GM21526 (cell line): ENCODE measurements around the gene VSTM1.
"Not testable (repeated sequence)": the region's sequence is repeated elsewhere in the genome, so short reads cannot be mapped to it uniquely, and the experiment has no call there.

Experiments used
- ATAC-seq: cut with Tn5 transposase; IDR thresholded peaks from one replicate; pipeline ENCODE4 v1.9.1; 2021; ENCODE audit warnings: moderate library complexity; ENCODE audit not compliant: unreplicated experiment, low FRiP score

Gene VSTM1

DNA sequence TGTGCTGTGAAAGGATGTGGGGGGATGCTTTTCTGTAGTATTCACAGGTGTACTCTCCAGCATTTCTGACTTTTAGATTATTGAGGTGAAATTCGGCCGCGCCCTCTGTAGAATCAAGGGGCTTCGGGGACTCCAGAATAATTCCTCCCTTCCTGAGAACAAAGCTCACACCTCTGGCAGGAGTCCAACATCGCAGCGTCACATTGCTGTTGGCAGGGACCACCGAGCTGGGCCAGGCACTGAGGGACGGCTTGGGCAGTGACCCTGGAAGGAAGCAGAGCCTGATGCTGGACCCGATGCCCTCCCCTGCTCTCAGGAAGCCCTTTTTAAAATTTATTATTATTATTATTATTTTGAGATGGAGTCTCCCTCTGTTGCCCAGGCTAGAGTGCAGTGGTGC, 11.2 kb upstream of the VSTM1 start:
- no peak for ATAC-seq

DNA sequence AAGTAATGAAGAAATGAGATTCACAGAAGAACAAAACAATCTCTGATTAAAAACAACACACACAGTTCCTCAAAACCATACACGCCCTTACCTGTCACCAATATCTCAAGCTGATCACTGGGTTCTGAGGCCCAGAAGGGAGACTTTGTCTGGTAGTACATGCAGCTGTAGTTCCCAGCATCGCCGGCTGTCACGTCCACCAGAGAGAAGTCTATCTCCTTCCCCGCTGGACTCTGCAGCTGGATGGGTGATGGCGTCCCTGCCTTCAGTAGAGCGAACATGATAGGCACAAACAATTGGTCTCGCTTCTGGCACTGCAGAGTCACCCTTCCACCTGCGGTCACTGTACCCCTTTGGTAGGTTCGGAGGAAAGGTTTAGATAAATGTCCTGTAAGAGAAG, 10.1 kb upstream of the VSTM1 start:
- no peak for ATAC-seq

DNA sequence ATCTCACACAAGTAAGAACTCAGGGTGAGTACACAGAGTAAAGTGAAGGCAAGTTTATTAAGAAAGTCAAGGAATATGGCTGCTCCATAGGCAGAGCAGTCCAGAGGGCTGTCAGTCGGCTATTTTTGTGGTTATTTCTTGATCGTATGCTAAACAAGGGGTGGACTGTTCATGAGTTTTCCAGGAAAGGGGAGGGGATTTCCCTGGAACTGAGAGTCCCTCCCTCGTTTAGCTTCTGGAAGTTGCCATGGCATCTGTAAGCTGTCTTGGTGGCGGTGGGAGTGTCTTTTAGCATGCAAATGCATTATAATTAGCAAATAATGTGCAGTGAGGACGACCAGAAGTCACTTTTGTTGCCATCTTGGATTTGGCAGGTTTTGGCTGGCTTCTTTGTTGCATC, 5.8 kb upstream of the VSTM1 start:
- ATAC-seq = no peak

- ATAC-seq = no peak
Measured at GRCh38 chr19:54062643-54063042, 1.1 kb downstream of the VSTM1 start.

- ATAC-seq = no peak
Measured at GRCh38 chr19:54047616-54048015, 16.1 kb downstream of the VSTM1 start.

DNA sequence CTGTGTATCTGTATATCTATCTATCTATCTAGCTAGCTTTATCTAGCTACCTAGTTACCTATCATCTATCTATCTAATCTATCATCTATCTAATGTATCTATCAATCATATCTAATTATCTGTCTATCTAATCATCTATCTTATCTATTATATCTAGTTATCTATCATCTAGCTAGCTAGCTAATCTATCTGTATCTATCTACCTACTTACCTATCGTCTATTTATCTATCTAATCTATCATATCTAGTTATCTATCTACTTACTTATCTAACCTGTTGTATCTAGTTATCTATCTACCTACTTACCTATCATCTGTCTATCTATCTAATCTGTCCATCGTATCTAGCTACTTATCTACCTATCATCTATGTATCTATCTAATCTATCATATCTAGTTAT, 17.9 kb downstream of the VSTM1 start:
- ATAC-seq = no peak

DNA sequence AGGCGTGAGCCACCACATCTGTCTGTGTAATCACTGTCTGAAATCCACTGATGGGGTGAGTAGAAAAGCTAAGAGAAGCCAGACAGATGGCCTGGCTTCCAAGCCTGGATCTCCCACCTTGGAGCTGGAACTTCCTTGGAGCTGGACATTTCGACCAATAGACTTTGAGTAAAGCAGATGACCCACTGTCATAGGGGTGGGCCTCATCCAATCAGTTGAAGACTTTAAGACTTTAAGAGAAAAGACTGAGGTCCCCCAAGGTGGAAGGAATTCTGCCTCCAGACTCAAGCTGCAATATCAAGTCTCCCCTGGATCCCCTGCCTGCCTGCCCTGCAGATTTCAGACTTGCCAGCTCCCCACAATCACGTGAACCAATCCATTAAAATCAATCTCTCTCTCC, 20.7 kb downstream of the VSTM1 start:
- no peak for ATAC-seq

DNA sequence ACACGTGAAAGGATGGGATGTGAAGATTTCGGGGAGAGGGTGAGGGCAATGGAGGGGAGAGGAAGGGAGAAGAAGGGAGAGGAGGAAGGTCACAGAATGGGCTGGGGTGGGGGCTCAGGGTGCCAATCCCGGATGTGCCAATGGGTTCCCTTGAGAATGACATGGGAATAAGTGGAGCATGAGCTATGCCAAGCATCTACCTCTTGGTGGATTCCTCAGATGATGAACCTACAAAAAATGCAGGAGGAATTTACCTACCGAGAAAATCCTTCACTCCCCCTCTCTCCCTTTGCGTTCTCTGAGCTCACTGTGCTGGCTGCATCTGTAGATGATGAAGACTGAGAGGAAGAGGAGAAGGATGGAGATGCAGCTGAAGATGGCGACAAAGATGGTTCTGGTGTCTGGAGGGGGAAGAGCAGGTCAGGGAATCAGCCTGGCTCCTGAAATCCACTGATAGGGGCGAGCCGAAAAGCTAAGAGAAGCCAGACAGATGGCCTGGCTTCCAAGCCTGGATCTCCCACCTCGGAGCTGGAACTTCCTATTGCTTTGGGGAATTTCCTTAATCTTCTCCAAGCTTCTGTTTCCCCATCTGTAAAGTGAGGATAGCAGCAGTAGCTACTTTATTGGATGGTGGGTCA, 21.6 kb downstream of the VSTM1 start:
- ATAC-seq = no peak

DNA sequence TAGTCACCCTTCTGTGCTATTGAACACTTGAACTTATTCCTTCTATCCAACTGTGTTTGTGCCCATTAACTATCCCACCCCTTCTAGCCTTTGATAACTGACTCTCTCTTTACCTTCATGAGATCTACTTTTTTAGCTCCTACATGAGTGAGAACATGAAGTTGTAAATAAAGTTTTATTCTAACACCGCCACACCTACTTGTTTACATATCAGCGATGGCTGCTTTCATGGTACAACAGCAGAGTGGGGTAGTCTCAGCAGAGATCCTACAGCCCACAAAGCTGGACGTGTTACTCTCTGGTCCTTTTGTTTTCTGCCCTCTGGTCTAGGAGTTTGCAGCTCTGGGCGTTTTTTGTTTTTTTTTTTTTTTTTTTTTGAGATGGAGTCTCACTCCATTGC, 23.7 kb downstream of the VSTM1 start:
- ATAC-seq = no peak

DNA sequence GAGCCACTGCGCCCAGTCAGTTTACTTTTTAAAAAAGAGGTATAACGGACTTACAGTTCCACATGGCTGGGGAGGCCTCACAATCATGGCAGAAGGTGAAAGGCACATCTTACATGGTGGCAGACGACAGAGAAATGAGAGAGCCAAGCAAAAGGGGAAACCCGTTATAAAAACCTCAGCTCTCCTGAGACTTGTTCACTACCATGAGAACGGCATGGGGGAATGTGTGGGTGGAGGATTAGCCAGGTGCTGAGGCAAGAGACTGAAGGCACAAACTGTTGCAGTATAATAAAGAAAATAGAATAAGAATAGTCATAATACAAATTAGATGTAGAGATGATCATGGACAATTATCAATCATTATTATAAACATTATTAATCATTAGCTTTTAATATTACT, 27.2 kb downstream of the VSTM1 start:
- not testable (repeated sequence) for ATAC-seq

DNA sequence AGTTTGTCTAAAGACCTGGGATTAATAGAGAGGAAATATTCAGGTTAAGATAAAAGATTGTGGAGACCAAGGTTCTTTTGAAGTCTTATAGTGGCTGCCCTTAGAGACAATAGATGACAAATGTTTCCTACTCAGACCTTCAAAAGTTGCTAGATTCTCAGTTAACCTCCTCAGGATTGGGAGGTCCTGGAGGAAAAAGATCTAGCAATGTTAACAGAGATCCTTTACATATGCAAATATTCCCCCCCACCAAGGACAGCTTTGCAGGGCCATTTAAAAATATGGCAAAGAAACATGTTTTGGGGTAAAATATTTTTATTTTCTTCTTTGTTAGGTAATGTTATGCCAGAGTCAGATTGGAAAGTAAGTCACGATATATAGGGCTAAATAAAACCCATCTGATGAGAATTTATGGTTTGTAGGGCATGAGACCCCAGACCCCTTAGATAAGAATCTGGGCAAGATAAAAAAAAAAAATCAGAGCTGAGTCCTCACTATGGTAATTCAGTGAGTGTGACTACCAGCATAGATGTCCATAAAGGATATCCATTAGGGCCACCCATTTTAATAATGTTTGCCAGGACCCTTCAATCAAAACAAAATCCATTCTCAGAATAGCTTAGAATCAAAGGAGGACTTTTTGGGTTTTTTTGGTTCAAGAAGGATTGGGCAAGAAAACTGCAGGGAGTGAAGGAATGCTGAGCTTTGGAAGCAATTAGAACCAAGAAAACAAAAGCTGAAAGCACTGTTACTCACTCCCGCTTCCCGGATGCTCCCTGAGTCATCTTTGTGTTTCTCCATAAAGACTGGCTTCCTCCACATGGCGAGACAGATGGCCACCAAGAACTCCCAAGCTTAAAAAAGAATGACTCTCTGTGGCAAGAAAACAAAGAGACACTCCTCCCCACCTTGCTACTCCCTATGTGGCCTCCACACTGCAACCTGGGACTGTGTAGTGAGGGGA, 28.2 kb downstream of the VSTM1 start:
- no peak for ATAC-seq

GRCh38 chr19:54030895-54031586, 32.7 kb downstream of the VSTM1 start:
- ATAC-seq = no peak

- ATAC-seq = no peak
Measured at GRCh38 chr19:54029930-54030490, 33.7 kb downstream of the VSTM1 start.

- ATAC-seq = no peak
Measured at GRCh38 chr19:54029301-54029700, 34.4 kb downstream of the VSTM1 start.

DNA sequence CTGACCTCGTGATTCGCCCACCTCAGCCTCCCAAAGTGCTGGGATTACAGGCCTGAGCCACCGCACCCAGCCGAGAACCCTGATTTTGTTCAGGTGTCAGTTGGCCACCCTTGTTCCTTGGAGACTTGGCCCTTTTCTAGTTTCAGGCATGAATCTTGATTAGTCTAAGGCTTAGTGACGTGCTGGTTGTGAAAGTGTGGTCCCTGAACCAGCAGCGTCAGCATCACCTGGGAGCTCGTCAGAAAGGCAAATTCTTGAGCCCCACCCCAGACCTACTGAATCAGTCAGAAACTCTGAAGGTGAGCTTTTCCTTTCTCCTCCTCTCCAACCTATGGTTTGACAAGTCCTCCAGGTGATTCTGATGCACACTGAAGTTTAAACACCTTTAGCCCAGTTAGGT, 37.0 kb downstream of the VSTM1 start:
- ATAC-seq = no peak

DNA sequence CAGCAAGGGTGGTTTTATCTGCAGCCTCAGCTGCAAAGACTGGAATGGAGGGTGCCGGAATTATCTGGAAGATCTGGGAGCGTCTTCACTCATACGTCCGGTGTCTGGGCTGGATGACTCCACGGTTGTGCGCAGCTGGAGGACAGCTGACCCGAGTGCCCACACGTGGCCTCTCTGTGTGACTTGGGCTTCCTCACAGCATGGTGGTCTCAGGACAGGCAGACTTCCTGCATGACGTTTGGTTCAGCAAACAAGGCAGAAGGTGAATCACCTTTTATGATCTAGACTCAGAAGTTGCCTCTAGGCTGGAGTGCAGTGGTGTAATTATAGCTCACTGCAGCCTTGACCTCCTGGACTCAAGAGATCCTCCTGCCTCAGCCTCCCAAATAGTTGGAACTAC, 39.0 kb downstream of the VSTM1 start:
- no peak for ATAC-seq

GRCh38 chr19:54023191-54023590, 40.5 kb downstream of the VSTM1 start:
- no peak for ATAC-seq

DNA sequence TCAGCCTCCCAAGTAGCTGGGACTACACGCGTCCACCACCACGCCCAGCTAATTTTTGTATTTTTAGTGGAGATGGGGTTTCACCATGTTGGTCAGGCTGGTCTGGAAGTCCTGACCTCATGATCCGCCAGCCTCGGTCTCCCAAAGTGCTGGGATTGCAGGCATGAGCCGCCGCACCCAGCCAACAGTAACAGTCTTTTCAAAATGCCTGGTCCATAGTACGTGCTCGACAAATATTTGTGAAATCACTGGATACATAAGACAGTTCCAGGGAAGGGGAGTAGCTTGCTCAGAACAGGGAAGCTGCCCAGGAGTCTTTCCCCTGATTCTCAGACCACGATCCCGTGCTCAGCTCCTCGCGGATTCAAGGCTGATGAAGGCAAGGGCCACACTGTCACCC, 41.8 kb downstream of the VSTM1 start:
- no peak for ATAC-seq

DNA sequence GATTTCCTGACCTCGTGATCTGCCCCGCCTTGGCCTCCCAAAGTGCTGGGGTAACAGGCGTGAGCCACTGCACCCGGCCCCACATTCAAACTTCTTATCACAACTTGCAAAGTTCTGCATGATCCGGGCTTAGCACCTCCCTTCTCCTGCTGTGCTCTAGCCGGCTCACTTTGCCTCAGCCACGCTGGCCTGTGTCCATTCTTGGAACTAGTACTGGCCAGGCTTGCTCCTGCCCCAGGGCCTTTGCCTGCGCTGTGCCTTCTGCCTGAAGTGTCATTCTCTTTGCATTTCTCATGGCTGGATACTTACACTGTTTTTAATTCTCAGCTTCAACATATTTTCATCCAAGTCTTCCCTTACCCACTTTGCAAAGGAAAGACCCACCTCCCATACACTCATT, 42.3 kb downstream of the VSTM1 start:
- ATAC-seq = no peak

- ATAC-seq = no peak
Measured at GRCh38 chr19:54017261-54017660, 46.4 kb downstream of the VSTM1 start.

DNA sequence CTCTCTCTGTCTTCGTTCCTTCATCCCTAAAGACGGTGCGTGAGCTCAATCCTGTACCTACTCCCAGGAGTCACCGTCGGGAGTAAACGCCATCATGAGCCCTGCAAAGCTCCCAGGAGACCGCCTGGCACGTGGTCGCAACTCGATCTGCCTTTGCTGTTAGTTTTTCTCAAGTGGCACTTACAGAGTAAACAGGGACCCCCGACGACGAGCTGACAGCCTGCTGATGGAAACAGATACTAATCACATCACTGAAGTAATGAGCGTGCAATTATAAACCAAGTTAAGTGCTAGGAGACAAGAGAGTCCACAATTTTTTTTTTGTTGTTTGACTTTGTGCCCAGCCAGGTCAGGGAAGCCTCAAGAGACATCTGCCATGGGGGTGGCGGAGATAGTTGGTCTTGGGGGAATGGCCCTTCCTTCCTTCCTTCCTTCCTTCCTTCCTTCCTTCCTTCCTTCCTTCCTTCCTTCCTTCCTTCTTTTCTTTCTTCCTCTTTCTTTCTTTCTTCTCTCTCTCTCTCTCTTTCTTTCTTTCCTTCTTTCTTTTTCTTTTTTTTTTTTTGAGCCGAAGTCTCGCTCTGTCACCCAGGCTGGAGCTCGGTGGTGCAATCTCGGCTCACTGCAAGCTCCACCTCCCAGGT, 48.7 kb downstream of the VSTM1 start:
- no peak for ATAC-seq
